NB4 (cell line): ENCODE data around the gene THSD7B.

ENCODE experiments used
- MAX ChIP-seq: IDR thresholded peaks from 2 replicates; pipeline ENCODE4 v1.6.1; 2011; ENCODE audit warnings: low read depth, low read length
- MYC ChIP-seq: IDR thresholded peaks from 2 replicates; pipeline ENCODE4 v1.6.1; 2011; ENCODE audit warnings: low read depth, low read length
- POLR2A ChIP-seq: IDR thresholded peaks from 2 replicates; pipeline ENCODE4 v1.6.1; 2011; ENCODE audit warnings: mild to moderate bottlenecking; ENCODE audit not compliant: insufficient read length; ENCODE audit errors: extremely low read depth
- TF ChIP-seq, protein P1 (sequence below): IDR thresholded peaks from one replicate; pipeline ENCODE4 v1.5.1; 2012; ENCODE audit warnings: low read depth, low read length

DNA sequence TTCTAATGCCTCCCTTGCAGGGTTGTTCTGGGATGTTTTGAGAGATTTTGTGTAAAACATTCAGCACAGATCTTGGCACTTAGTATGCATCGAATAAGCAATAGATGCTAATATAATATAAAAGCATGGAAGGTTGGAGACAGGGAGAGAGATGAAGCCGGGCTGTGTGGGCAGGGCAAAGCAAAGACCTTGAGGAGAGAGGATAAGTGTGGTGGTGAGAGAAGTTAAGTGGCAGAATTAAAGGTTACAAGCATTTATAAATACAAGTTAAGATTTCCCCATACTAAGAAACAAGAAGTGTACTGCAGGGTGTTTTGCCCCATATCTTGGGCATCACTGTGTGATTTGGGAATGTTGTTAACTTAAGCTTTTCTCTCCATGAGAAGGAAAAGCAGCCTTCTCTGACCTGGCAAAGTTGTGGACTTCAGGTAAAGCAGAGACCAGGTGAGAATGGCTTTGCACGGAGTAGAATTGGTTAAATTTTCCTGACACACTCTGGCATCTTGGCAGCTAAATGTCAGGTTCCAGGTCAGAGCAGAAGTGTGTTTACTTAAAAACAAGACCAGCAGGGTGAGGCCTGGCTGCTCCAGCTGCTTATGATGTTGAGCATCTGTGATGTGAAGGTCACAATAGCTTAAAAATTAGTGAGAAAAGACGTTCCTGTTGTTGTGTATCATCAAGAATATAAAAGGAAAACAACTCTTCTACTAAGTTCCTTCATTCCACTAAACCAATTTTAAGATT lies 910.4 kb downstream of the THSD7B start:
- TF ChIP-seq POLR2A (no peak), MAX (no peak), MYC (no peak)
- TF ChIP-seq, protein P1, sequence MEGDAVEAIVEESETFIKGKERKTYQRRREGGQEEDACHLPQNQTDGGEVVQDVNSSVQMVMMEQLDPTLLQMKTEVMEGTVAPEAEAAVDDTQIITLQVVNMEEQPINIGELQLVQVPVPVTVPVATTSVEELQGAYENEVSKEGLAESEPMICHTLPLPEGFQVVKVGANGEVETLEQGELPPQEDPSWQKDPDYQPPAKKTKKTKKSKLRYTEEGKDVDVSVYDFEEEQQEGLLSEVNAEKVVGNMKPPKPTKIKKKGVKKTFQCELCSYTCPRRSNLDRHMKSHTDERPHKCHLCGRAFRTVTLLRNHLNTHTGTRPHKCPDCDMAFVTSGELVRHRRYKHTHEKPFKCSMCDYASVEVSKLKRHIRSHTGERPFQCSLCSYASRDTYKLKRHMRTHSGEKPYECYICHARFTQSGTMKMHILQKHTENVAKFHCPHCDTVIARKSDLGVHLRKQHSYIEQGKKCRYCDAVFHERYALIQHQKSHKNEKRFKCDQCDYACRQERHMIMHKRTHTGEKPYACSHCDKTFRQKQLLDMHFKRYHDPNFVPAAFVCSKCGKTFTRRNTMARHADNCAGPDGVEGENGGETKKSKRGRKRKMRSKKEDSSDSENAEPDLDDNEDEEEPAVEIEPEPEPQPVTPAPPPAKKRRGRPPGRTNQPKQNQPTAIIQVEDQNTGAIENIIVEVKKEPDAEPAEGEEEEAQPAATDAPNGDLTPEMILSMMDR, result no peak
